Stimulated activated CD8-positive, alpha-beta memory T cell treated with anti-CD3 and anti-CD28 coated beads, Interleukin-12 subunit alpha, Interleukin-12 subunit beta, amount 100 ng/mL, for 24 hours (primary cell): ENCODE data around the gene GNG13.
"Not testable (repeated sequence)": the region's sequence is repeated elsewhere in the genome, so short reads cannot be mapped to it uniquely, and the experiment has no call there.

Source experiments
- DNase-seq: peaks from one replicate; pipeline ENCODE4 v3.0.0-alpha.2; 2020; ENCODE audit errors: extremely low read depth

GNG13 gene

DNA sequence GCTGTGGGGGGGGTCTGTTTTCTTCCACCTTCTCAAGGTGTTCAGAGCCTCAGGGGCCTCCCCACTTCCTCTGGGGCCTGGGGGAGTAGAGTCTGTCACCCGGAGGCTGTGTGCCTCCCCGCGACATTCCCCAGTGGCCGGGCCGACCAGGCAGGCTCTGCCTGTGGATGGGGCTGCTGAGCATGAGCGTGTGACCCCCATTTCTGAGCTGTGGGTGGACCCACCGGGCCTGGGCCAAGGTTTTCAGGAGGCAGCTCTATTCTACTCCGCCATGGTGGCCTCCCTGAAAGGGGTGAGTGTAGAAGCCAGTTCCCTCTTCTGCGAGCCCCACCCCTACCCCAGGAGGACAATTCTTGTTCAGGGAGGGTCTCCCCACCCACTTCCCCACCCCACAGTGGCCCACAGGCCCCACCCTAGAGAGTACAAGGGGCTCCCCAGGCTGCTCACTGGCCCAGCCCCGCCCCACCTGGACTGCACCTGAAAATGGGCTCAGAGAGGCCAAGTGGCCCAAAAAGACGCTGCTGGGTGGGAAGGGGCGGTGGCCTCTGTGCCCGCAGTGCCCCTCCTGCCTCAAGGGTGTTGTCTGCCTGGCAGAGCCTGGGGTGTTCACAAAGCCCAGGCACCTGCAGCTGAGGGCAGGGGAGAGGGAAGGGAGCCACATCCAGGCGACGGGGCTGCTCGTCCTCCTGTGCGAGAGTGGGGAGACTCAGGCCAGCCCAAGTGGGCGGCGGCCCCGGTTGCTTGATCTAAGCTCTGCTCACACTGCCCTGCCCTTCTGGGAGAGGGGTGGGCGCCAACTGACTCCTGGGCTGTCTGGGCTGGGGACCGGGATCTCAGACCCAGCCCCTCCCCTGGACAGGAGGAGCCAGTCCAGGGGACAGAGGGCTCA is 38.7 kb downstream of the GNG13 start:
- DNase-seq: no peak

DNA sequence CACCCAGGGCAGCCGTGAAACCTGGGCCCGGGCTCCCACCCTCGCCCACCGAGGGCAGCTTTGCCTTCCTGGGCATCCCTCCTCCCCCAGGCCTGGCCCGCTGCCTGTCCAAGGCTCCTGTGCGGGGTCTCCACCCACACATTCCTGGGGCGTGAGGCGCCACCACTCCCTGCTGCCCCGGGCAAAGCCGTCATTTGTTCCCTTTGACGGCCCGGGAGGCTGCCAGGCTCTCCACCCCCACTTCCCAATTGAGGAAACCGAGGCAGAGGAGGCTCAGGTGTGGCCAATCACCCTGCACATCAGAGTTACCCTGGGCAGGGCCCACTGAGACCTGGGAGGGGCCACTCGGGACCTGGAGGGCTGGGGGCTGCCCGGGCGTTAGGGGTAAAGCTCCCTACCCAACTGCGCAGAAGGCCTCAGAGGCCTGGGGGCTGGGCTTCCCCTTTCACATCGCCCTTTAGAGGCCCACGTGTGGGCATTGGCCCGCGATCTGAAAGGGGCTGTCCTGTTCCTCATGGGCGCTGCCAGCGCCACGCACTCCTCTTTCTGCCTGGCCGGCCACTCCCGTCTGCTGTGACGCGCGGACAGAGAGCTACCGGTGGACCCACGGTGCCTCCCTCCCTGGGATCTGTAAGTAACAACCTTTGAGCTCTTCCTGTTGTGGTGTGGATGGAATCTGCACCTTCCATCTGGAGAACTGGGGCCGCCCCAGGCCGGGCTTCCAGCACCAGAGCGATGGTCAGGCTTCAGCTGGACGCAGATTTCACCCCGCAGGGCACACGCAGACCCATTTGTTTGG is 39.8 kb downstream of the GNG13 start, which contains the start of gene MSLN:
Gene MSLN (plus strand): TSS at position 190 of the 799 bp plus-strand sequence. CDS start 1,947 bp downstream, outside the sequence.
- DNase-seq: no peak

DNA sequence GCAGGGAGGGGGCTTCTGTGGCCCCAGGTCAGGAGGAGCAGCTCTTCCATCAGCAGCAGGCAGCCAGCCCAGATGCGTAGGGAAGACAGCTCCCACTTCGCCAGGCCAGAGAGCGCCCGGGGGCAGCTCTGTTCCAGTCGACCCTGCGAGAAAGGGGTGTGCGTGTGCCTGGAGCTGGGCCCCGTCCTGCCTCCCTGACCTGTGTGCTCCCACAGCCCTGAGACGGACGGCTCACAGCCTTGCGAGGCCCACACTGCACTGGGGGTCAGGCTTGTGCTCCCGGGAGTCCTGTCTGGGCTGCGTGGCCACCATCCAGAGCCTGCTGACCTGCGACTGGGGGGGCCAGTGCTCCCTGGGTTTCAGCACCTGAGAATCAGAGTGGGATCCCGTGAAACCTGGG is 40.5 kb downstream of the GNG13 start:
- DNase-seq: no peak

DNA sequence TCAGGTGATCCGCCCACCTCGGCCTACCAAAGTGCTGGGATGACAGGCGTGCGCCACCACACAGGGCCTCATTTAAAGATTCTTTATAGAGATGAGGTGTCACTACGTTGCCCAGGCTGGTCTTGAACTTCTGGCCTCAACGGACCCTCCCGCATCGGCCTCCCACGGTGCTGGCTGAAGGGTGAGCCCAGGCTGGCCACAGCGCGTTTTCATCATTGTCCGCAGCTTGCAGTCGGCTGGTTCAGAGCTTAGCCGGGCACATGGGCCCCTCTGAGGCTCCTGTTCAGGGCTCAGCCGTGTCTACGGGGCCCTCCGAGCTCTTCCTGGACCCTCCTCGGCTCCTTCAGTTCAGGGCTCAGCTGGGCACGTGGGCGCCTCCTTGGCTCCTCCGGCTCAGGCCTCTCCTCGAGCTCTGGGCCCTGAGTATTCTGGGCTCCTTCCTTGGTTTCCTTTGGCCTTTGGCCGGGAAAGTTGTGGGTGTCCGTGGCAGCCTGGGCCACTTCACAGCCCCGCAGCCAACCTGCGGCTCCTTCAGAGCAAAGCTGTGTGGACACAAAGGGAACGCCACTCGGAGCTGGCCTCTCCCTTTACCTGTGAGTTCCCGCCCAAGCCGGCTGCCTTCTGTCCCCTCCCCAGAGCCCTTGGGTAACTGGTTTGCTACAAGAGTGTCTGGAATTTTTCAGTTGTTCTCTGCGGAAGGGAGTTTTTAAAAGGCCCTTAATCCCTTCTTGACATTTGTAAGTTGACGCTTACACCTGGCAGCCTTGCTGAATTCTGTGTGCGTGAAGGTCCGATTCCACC is 41.2 kb downstream of the GNG13 start:
- DNase-seq: no peak

DNA sequence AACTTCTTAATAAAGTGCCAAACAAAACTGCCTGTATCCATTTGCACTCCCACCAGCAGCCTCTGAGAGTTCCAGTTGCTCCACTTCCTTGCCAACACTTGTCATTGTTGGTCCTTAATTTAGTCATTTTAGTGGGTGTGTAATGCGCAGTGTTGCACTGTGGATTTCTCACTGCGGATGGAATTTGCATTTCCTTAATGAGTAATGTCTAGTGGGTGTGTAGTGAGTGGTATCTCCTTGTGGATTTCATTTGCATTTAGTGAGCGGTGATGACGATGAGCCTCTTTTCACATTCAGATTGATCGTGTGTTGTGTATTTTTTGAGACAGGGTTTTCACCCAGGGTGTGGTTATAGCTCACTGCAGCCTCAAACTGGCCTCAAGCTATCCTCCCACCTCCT is 44.1 kb downstream of the GNG13 start:
- no peak for DNase-seq

DNA sequence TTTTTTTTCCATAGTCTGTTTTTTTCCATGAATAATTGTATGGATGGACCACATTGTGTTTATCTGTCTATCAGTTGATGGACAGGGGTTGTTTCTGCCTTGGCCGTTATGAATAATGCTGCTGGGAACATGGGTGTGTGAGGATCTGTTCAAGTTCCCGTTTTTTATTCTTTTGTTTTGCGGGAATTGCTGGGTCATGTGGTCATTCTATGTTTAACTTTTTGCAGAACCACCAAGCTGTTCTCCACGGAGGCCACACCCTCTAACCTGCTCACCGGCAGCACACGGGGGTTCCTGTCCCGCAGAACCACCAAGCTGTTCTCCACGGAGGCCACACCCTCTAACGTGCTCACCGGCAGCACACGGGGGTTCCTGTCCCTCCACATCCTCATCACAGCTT is 45.9 kb downstream of the GNG13 start:
- no peak for DNase-seq

DNA sequence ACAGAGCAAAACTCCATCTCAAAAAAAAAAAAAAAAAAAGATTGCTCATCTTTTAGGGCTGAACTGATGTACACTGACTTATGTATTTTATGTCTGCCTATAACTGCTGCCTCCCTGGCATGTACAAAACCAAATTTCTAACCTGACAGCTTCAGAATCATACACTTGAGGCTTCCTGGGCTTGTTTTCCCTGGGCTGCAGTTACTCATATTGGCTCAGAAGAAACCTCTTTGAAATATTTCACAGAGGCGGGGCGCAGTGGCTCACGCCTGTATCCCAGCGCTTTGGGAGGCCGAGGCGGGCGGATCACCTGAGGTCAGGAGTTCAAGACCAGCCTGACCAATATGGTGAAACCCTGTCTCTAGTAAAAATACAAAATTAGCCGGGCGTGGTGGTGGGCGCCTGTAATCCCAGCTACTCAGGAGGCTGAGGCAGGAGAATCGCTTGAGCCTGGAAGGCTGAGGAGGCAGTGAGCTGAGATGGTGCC is 46.4 kb downstream of the GNG13 start:
- not testable (repeated sequence) for DNase-seq

DNA sequence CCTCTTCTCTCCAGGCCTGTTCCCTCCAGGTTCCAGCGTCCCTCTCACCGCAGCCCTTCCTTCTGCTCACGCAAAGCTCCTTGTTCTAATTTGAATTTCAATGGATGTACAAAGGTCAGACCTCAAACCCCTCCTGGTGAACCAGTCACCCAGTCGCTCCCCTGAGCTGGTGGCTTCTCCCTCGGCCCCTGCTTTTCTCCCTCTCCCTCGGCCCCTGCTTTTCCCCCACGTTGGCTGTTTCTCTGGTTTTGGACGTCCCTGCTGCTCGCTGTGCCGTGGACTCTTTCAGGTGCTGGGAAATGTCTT is 48.6 kb downstream of the GNG13 start:
- no peak for DNase-seq

DNA sequence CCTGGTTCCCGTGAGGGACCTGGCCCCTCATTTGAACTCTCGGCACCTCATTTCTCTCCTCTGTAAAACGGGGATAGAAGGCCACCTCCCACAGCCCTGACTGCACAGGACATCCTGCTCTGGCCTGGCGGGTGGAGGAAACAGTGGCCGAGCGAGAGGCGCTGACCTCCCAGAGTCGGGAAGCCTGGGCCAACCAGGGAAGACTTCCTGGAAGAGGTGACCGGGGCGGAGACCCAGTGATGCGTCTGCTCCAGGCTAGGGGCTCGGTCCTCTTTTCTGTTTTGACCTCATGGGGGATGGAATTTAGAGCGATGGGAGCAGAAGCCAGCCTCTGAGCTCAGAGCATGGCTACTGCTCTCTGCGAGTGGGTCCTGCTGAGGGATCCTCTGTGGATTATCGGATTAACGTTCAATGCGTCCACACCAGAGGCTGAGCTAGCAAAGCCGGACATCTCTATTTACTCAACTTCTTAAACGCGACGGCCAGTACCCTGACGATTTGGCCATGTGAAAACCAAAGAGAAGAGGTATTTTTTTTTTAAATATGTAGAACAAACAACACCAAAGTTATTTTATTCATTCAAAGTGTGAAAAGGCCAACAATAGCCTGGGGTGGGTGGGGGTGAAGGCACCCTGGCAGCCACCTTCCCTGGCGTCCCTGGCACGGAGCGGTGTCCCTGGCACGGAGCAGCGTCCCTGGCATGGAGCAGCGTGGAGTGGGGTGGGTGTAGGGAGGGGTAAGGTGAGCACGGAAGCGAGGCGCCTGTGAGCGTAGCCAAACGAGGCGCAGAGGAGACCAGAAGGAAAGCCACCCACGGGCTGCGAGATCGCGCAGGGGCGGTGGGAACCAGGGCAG is 49.2 kb downstream of the GNG13 start:
- DNase-seq: no peak

DNA sequence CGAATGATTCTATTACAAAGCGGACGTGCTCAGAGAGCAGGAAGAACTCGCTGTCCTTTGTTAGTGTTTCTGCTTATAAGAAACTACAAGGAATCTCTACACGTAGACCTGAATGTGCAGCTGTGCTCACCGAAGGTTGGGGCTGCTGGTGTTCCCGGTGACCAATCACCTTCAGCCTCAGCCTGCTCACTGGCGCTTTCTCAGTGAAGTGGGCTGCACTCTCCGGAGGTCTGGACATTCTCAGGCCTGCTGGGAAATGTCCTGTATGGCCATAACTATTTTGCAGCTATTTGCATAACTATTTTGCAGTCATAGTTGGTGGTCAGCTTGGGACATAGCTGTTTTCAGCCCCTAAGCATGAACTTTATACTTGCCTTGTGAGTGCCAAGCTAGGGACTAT is 50.0 kb downstream of the GNG13 start:
- DNase-seq: no peak

DNA sequence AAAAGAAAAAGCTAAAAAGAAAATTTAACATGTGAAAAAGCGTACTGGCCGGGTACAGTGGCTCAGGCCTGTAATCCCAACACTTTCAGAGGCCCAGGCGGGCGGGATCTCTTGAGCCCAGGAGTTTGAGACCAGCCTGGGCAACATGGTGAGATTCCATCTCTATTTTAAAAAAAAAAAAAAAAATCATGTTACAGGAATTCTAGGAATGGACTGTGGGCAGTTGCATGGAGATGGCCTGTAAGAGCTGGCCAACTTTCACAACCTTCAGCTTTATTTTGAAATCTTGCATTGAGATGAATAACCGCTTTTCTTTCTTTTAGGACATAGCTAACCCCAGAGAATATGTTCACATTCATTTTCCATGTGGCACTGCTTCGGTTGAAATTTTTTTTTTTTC is 51.5 kb downstream of the GNG13 start:
- no peak for DNase-seq
